Fibroblast of lung (primary cell): ENCODE measurements around the gene PMS1.

ENCODE experiments used
- EZH2 ChIP-seq: IDR thresholded peaks from 2 replicates; pipeline ENCODE4 v1.5.1; 2012; ENCODE audit warnings: low read length, control low read depth, mild to moderate bottlenecking; ENCODE audit errors: missing control alignments
- TF ChIP-seq, protein P1 (sequence below), 2 donors: IDR thresholded peaks in 1 of 2; conservative IDR thresholded peaks in 1 of 2; 1 replicate in 1 of 2; 2 replicates in 1 of 2; pipeline ENCODE4 v1.5.1; 2011 to 2012; ENCODE audit warnings: low read length in 2 of 2, control low read depth in 1 of 2, inconsistent platforms in 1 of 2, low read depth in 1 of 2, mild to moderate bottlenecking in 1 of 2

DNA sequence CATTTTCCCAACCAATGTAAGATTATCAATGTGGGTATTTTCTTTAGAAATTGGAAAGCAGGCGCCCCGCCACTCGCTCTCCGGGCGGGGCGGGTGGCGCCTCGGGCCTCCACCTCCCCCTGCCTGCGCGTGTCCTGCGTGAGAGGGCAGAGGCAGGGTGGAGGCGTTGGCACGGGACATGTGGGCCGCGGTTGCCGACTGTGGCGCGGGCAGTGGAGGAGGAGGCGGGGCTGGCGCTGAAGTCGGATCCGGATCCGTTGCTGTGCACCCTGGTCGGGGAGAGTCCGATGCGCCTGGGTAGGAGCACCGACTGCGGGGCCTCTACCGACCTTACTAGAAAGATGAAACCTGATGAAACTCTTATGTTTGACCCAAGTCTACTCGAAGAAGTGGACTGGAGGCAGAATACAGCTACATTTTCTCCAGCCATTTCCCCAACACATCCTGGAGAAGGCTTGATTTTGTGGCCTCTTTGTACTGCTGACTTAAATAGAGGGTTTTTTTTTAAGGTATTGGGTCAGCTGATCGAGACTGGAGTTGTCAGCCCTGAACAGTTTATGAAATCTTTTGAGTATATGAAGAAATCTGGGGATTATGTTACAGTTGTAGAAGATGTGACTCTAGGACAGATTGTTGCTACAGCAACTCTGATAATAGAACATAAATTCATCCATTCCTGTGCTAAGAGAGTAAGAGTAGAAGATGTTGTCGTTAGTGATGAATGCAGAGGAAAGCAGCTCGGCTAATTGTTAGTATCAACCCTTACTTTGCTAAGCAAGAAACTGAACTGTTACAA lies 37.9 kb downstream of the PMS1 start:
- no peak for TF ChIP-seq EZH2
- TF ChIP-seq, protein P1, sequence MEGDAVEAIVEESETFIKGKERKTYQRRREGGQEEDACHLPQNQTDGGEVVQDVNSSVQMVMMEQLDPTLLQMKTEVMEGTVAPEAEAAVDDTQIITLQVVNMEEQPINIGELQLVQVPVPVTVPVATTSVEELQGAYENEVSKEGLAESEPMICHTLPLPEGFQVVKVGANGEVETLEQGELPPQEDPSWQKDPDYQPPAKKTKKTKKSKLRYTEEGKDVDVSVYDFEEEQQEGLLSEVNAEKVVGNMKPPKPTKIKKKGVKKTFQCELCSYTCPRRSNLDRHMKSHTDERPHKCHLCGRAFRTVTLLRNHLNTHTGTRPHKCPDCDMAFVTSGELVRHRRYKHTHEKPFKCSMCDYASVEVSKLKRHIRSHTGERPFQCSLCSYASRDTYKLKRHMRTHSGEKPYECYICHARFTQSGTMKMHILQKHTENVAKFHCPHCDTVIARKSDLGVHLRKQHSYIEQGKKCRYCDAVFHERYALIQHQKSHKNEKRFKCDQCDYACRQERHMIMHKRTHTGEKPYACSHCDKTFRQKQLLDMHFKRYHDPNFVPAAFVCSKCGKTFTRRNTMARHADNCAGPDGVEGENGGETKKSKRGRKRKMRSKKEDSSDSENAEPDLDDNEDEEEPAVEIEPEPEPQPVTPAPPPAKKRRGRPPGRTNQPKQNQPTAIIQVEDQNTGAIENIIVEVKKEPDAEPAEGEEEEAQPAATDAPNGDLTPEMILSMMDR (conservative IDR thresholded peaks at IDR 0.05 in 1 of 2, IDR thresholded peaks at IDR 0.05 in 1 of 2; ENCODE audit: low read depth in 1 of 2, low read length in 2 of 2): no peak
